Brain microvascular endothelial cell (primary cell): Measurements from ENCODE around the gene CCDC138.

ENCODE experiments used
- DNase-seq: peaks from one replicate; pipeline ENCODE4 v3.0.0-alpha.2; 2020
- H3K27ac ChIP-seq: fragments of 250-450 bp; sonication (Bioruptor Pico); 2 replicates; pipeline ENCODE4 v1.5.1; 2020; ENCODE audit warnings: mild to moderate bottlenecking, moderate library complexity
- H3K27me3 ChIP-seq: fragments of 250-450 bp; sonication (Bioruptor Pico); replicated peaks from 2 replicates; pipeline ENCODE4 v1.5.1; 2020; ENCODE audit warnings: mild to moderate bottlenecking
- H3K36me3 ChIP-seq: fragments of 250-450 bp; sonication (Bioruptor Pico); replicated peaks from 2 replicates; pipeline ENCODE4 v1.5.1; 2020; ENCODE audit warnings: mild to moderate bottlenecking
- H3K4me3 ChIP-seq: 2 replicates; pipeline ENCODE4 v1.5.1; 2011; ENCODE audit warnings: low read depth, mild to moderate bottlenecking, control low read depth, low read length, moderate library complexity
- CTCF ChIP-seq: IDR thresholded peaks from 2 replicates; pipeline ENCODE4 v1.5.1; 2011; ENCODE audit warnings: low read depth, mild to moderate bottlenecking, moderate library complexity, low read length, control low read depth, inconsistent platforms; ENCODE audit errors: missing control alignments
- in situ Hi-C: cut with HindIII; loops from 2 replicates; pipeline ENCODE4 v1.10.0; 2017; ENCODE audit warnings: low sequenced_read_pairs, low pct_ligation_motif_present

Gene CCDC138

DNA sequence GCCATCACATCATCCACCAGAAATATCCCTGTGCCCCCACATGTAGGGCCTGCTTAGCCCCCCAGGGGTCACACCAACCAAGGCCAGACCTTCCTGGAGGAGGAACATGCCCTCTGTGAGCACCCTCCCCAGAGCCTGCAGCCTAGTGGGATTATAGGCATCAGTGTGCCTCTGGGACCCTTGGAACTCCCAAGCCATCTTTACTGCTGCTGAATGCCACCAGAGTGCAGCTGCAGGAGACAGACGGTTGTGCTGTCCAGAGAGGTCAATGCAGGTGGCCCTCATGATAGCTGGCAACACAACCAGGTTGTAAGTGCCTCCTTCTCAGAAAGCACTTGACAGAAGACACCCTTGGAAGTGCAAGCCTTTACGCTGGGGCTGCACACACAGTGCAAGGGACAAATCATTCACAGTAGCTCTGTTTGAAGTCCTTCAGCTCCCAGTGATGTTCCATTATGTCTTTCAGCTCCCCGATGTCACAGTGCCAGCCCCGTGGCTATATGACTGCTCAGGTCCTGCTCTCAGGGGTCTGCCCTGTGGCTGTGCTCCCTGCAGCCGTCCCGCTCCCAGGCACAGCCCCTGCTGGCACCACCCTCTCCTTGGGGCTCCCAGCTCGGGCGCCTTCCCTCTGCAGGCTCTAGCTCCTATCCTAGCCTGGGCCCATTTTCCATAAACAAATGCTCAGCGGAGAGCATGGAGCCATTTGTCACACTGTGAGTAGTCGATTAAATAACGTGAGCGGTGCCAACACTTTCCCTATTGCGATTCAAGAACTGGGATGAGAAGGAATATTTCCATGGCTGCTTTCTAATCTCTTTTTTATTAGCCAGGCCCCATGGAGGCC is 137.4 kb downstream of the CCDC138 start:
- no peak overlapping the region for H3K27ac ChIP-seq
- no peak for TF ChIP-seq CTCF
- DNase-seq = no peak
- in situ Hi-C loops = no loop called here
- H3K4me3 ChIP-seq = no peak overlapping the region
- no peaks in the 10 kb centered on the region for H3K36me3 ChIP-seq
- peaks cover 4% of the 10 kb centered on the region for H3K27me3 ChIP-seq

- Histone ChIP-seq H3K27me3 (peaks cover 4% of the 10 kb centered on the region), H3K36me3 (no peaks in the 10 kb centered on the region), H3K27ac (no peak overlapping the region), H3K4me3 (no peak overlapping the region)
- DNase-seq = no peak
- no peak for TF ChIP-seq CTCF
- in situ Hi-C loops = no loop called here
Measured at GRCh38 chr2:108924580-108925251, 138.1 kb downstream of the CCDC138 start.

DNA sequence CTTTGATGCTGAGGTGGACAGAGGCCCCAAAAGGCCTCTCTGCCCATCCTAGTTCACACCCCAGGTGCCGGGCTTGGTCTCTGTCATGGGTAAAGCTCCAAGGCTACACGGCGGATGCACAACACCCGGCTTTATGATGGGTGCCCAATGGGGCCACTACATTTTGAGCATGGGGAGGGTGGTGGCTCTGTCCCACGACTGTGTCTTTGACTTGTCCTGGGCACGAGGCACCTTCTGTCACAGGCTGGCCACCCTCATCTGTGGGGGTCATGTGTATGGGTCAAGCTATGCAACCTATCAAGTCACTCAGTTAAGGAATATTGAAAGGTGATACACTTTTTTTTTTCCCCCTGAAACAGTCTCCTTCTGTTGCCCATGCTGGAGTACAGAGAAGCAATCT is 138.7 kb downstream of the CCDC138 start:
- H3K36me3 ChIP-seq = no peaks in the 10 kb centered on the region
- in situ Hi-C loops = no loop called here
- peaks cover 2% of the 10 kb centered on the region for H3K27me3 ChIP-seq
- H3K4me3 ChIP-seq = no peak overlapping the region
- no peak for TF ChIP-seq CTCF
- H3K27ac ChIP-seq = no peak overlapping the region
- DNase-seq = no peak

GRCh38 chr2:108925735-108926134 is 139.2 kb downstream of the CCDC138 start:
- no peak for TF ChIP-seq CTCF

More at GRCh38 chr2:108925735-108926134, 139.2 kb downstream of the CCDC138 start:
- in situ Hi-C loops = no loop called here
- DNase-seq = no peak
- H3K4me3 ChIP-seq = no peak overlapping the region
- no peak overlapping the region for H3K27ac ChIP-seq
- H3K27me3 ChIP-seq = peaks cover 2% of the 10 kb centered on the region
- H3K36me3 ChIP-seq = no peaks in the 10 kb centered on the region
